ENCODE measurements around the gene DOCK8.

DNA sequence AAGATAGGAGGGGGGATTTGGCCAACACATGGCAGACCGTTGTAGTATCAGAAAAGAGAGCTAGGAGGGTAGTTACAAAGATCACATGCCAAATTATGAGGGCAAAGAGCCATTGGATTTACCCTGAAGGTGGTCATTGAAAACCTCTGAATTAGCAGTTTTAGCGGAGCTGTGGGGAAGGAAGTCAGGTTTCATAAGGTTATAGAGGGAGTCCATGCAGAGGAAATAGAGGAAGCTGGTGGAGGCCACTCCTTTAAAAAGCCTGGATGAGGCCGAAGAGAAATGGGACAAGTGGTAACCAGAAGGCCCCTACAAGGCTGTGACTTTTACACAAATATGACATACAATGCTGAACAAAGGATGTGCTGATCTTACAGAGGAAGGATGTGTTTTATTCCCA, 13.2 kb downstream of the DOCK8 start:
- TF ChIP-seq RARB (CRISPR knock-in tag; IDR thresholded peaks at IDR 0.05): no peak
- no peak for TF ChIP-seq TCF4 (CRISPR knock-in tag; IDR thresholded peaks at IDR 0.05; ENCODE audit: borderline replicate concordance)
- no peak for TF ChIP-seq PPARA (CRISPR knock-in tag; IDR thresholded peaks at IDR 0.05; ENCODE audit: borderline replicate concordance)
- TF ChIP-seq, protein P1, sequence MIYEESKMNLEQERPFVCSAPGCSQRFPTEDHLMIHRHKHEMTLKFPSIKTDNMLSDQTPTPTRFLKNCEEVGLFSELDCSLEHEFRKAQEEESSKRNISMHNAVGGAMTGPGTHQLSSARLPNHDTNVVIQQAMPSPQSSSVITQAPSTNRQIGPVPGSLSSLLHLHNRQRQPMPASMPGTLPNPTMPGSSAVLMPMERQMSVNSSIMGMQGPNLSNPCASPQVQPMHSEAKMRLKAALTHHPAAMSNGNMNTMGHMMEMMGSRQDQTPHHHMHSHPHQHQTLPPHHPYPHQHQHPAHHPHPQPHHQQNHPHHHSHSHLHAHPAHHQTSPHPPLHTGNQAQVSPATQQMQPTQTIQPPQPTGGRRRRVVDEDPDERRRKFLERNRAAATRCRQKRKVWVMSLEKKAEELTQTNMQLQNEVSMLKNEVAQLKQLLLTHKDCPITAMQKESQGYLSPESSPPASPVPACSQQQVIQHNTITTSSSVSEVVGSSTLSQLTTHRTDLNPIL (CRISPR knock-in tag; IDR thresholded peaks at IDR 0.05; ENCODE audit: low read depth): no peak
- TF ChIP-seq ESRRG (CRISPR knock-in tag; IDR thresholded peaks at IDR 0.05): no peak
- TF ChIP-seq ARNTL (CRISPR knock-in tag; IDR thresholded peaks at IDR 0.05; ENCODE audit: borderline replicate concordance, low read depth): no peak

Measured in SK-N-SH treated with all-trans-retinoic acid at 6 μM for 48 hours (cell line).